K562 (cell line): Measurements from ENCODE around the gene LMAN2. TPM values are rescaled to one million over a fixed set of nuclear protein-coding genes. Genes with fewer than 3 reads are reported as not detected.

Experiments
- ATAC-seq: fragments of 200-7000 bp; cut with Tn5 transposase; 3 replicates; pipeline ENCODE4 v1.9.1; 2020; ENCODE audit warnings: moderate library complexity
- BruUV-seq: library from RNA; stranded (reverse); fragments of 400-500 nt; replicated peaks from 2 replicates; lab custom pipeline; 2021; lab: Mats Ljungman, UMichigan
- CTCF ChIA-PET: fragments of 300-600 bp; formaldehyde crosslinking; extraction: SDS; loops from one replicate; lab custom pipeline; 2021; ENCODE audit warnings: low intra/inter-chr PET ratio; lab: Yijun Ruan, JAX
- POLR2A ChIA-PET: fragments of 300-600, 350-650 bp; sonication (Branson Sonifier 250); formaldehyde crosslinking; extraction: SDS; loops from one replicate; lab custom pipeline; 2021; ENCODE audit warnings: antibody characterized with exemption, inconsistent platforms; lab: Yijun Ruan, JAX
- DNase-seq, 4 experiments: peaks; one replicate each; pipeline versions ENCODE4 v3.0.0 to v3.0.0-alpha.2; 2011 to 2018; ENCODE audit warnings: low spot score in 3 of 4, mixed read lengths in 3 of 4; ENCODE audit errors: extremely low read depth in 1 of 4
- FAIRE-seq: peaks from 2 replicates; lab custom pipeline; 2011; peaks lifted over from hg19 to GRCh38; lab: Jason Lieb, UNC
- H2AFZ ChIP-seq: 2 replicates; pipeline ENCODE4 v1.6.0; 2011; ENCODE audit warnings: low read depth, low read length, control low read depth, inconsistent platforms
- H3K27ac ChIP-seq: fragments of 200-600 bp; 3 replicates; pipeline ENCODE4 v1.8.0; 2011; ENCODE audit warnings: low read depth, mild to moderate bottlenecking, control low read depth, inconsistent platforms, low read length, moderate library complexity, mixed read lengths; ENCODE audit errors: extremely low read depth
- H3K27me3 ChIP-seq, 2 experiments: fragments of 300-600 bp in 1 of 2; 2 replicates in 1 of 2; 3 replicates in 1 of 2; pipeline versions ENCODE4 v1.6.0 to v1.8.0; 2011; ENCODE audit warnings: inconsistent platforms in 2 of 2, low read length in 2 of 2, mild to moderate bottlenecking in 1 of 2, mixed read lengths in 1 of 2, moderate library complexity in 1 of 2; ENCODE audit not compliant: control insufficient read depth in 2 of 2, insufficient read depth in 2 of 2
- H3K36me3 ChIP-seq: fragments of 300-600 bp; 3 replicates; pipeline ENCODE4 v1.8.0; 2011; ENCODE audit warnings: mild to moderate bottlenecking, low read length, inconsistent platforms; ENCODE audit not compliant: control insufficient read depth, insufficient read depth
- H3K4me1 ChIP-seq, 2 experiments: fragments of 200-600 bp in 1 of 2; replicated peaks in 1 of 2; 2 replicates in 1 of 2; 3 replicates in 1 of 2; pipeline versions ENCODE4 v1.5.1 to v1.8.0; 2011; ENCODE audit warnings: inconsistent platforms in 2 of 2, low read length in 2 of 2, mild to moderate bottlenecking in 1 of 2, mixed read lengths in 1 of 2, moderate library complexity in 1 of 2; ENCODE audit not compliant: control insufficient read depth in 2 of 2, insufficient read depth in 2 of 2
- H3K4me2 ChIP-seq: 2 replicates; pipeline ENCODE4 v1.6.1; 2011; ENCODE audit warnings: low read length, control low read depth, inconsistent platforms, mixed read lengths; ENCODE audit not compliant: insufficient read depth
- H3K4me3 ChIP-seq: fragments of 200-600 bp; sonication (generic), shearing (Covaris generic); 2 replicates; pipeline ENCODE4 v1.5.1; 2016; ENCODE audit warnings: control low read depth, inconsistent platforms
- H3K79me2 ChIP-seq: fragments of 200-600 bp; 3 replicates; pipeline ENCODE4 v1.8.0; 2011; ENCODE audit warnings: low read length, inconsistent platforms; ENCODE audit not compliant: control insufficient read depth, insufficient read depth
- H3K9ac ChIP-seq, 2 experiments: 2 replicates each; pipeline versions ENCODE4 v1.6.0 to v1.6.1; 2011; ENCODE audit warnings: low read depth in 2 of 2, low read length in 2 of 2, control low read depth in 1 of 2, inconsistent platforms in 1 of 2, mild to moderate bottlenecking in 1 of 2, mixed read lengths in 1 of 2; ENCODE audit not compliant: insufficient read depth in 1 of 2
- H3K9me1 ChIP-seq: one replicate; pipeline ENCODE4 v1.6.0; 2011; ENCODE audit warnings: inconsistent platforms, mild to moderate bottlenecking, low read length, moderate library complexity; ENCODE audit not compliant: control insufficient read depth, insufficient read depth
- H3K9me3 ChIP-seq: replicated peaks from 2 replicates; pipeline ENCODE4 v1.5.1; 2011; ENCODE audit warnings: low read depth, low read length, inconsistent platforms; ENCODE audit not compliant: control insufficient read depth, insufficient read depth
- H4K20me1 ChIP-seq: replicated peaks from 2 replicates; pipeline ENCODE4 v1.6.1; 2011; ENCODE audit warnings: low read length, inconsistent platforms, mixed read lengths; ENCODE audit not compliant: control insufficient read depth, insufficient read depth
- MLLT1 ChIP-seq, 2 experiments: fragments of 450-650 bp; IDR thresholded peaks; 2 replicates each; pipeline ENCODE4 v1.6.1; 2016
- MTF1 ChIP-seq: fragments of 250-450 bp; sonication (Bioruptor Pico); IDR thresholded peaks from 2 replicates; pipeline ENCODE4 v1.9.0; 2021; ENCODE audit warnings: moderate library complexity, mild to moderate bottlenecking, inconsistent platforms, borderline replicate concordance
- PHB2 ChIP-seq: fragments of 450-650 bp; IDR thresholded peaks from 2 replicates; pipeline ENCODE4 v1.6.1; 2017; ENCODE audit warnings: low read depth
- ZKSCAN1 ChIP-seq: fragments of 150-350 bp; IDR thresholded peaks from 2 replicates; pipeline ENCODE4 v1.6.1; 2016; ENCODE audit warnings: low read depth, low read length
- ZNF384 ChIP-seq: IDR thresholded peaks from 2 replicates; pipeline ENCODE4 v1.6.1; 2012; ENCODE audit warnings: low read depth, low read length, improper control_type of control experiment
- WGBS: fragments of 100-300 bp; shearing (Covaris generic); methylation state at CpG from one replicate; pipeline ENCODE4 v1.1.6; 2016; ENCODE audit warnings: low coverage, mixed read lengths; ENCODE audit not compliant: insufficient coverage; ENCODE audit errors: missing lambda C conversion rate; 5-methylcytosine and 5-hydroxymethylcytosine counted together
- in situ Hi-C: fragments of 300-500 bp; cut with MboI; formaldehyde crosslinking; loops from 4 replicates; pipeline ENCODE4 v1.15.0; 2018; ENCODE audit warnings: inconsistent platforms, mixed read lengths
- intact Hi-C: fragments of 100-400 bp; cut with micrococcal nuclease; formaldehyde crosslinking; loops from 2 replicates; pipeline ENCODE4 v1.14.2; 2022
- polyA plus RNA-seq, 8 experiments: library from polyadenylated mRNA; depleted of rRNA in 4 of 8; stranded (reverse) in 5 of 8; unstranded in 3 of 8; fragments of >200 nt; fragmentation: Nextera tagmentation in 2 of 8; fragmentation: Illumina TruSeq in 1 of 8; extraction: Ambion mirVana in 2 of 8; extraction: Trizol in 1 of 8; gene quantifications; 2 replicates each; pipeline versions ENCODE4 v1.2.1 to v1.2.3, GENCODE V29; 2011 to 2014; ENCODE audit warnings: inconsistent platforms in 1 of 8, missing spikeins in 1 of 8
- total RNA-seq, 7 experiments: library from RNA; depleted of rRNA in 6 of 7; stranded (reverse); fragments of >200 nt in 6 of 7; fragmentation: Illumina TruSeq in 2 of 7; extraction: Trizol in 2 of 7; gene quantifications; 2 replicates each; pipeline versions ENCODE4 v1.2.1 to v1.2.3, GENCODE V29; 2011 to 2021; ENCODE audit warnings: low replicate concordance in 1 of 7

Gene LMAN2
- total and polyA plus RNA-seq, 9 of the 15 experiments (the other 6 are each of a cell fraction or from before 2014, with no cell fraction given), result 2.7 to 254 (median 136) TPM

GRCh38 chr5:177369645-177370440 lies 18.4 kb upstream of the LMAN2 start:
- TF ChIP-seq PHB2 (no peak), MLLT1 (IDR thresholded peaks at IDR 0.05) (no peak), MTF1 (CRISPR knock-in tag) (no peak), ZNF384 (no peak), ZKSCAN1 (peak; percentile 41; the same call in 1 of the 2 replicates)
- BruUV-seq, result no TSS peak
- Histone ChIP-seq H3K9ac (peak overlapping the region in 1 of 2 experiments; percentile 78; a peak in 1 of 4 replicates), H3K79me2 (peaks cover 24% of the 10 kb centered on the region), H3K9me3 (no peaks in the 10 kb centered on the region), H3K27me3 (no peaks in the 10 kb centered on the region), H4K20me1 (no peaks in the 10 kb centered on the region), H3K36me3 (peaks cover 47% of the 10 kb centered on the region; the same call in 2 of the 3 replicates), H3K4me2 (peak overlapping the region; percentile 89), H3K27ac (peak overlapping the region; percentile 51; the same call in 2 of the 3 replicates), H3K4me1 (peaks cover 52 to 69% of the 10 kb centered on the region in 2 experiments), H3K9me1 (peaks cover 4% of the 10 kb centered on the region), H2AFZ (no peak overlapping the region), H3K4me3 (no peak overlapping the region)
- intact Hi-C loops (loop anchor here (1.0 to 10.0 kb wide), 3 partner anchors 20 to 255 kb away; no protein-coding TSS in a partner anchor), in situ Hi-C loops (no loop called here)
- no peak for DNase-seq
- 67% methylated on average over 11 of the region's 11 CpGs for WGBS
- FAIRE-seq, result no peak
- POLR2A ChIA-PET, result interaction anchor here (0.6 to 1.7 kb wide), 11 partner anchors 9 to 1191 kb away, joined by 3 to 11 read pairs (median 4); no protein-coding TSS in a partner anchor
- CTCF ChIA-PET, result interaction anchor here (0.6 to 1.2 kb wide), 4 partner anchors 20 to 85 kb away, joined by 3 to 8 read pairs (median 4); no protein-coding TSS in a partner anchor
- ATAC-seq, result no peak
